HG03558 (cell line): ENCODE measurements around the gene PPP2R3B.
"Not testable (repeated sequence)": the region's sequence is repeated elsewhere in the genome, so short reads cannot be mapped to it uniquely, and the experiment has no call there.

Experiments used
- ATAC-seq: cut with Tn5 transposase; IDR thresholded peaks from one replicate; pipeline ENCODE4 v1.9.1; 2021; ENCODE audit warnings: moderate number of reproducible peaks; ENCODE audit not compliant: unreplicated experiment; ENCODE audit errors: extremely low read depth

Gene PPP2R3B

GRCh38 chrX:410296-410695 is 23.6 kb upstream of the PPP2R3B start:
- ATAC-seq: no peak

GRCh38 chrX:405149-405548 is 18.4 kb upstream of the PPP2R3B start:
- no peak for ATAC-seq

GRCh38 chrX:404656-405055 is 17.9 kb upstream of the PPP2R3B start:
- ATAC-seq: no peak

GRCh38 chrX:402857-403256 is 16.1 kb upstream of the PPP2R3B start:
- no peak for ATAC-seq

GRCh38 chrX:400258-400657 is 13.6 kb upstream of the PPP2R3B start:
- ATAC-seq: no peak

- no peak for ATAC-seq
Observed at GRCh38 chrX:397575-397974, 10.9 kb upstream of the PPP2R3B start.

- ATAC-seq: no peak
Observed at GRCh38 chrX:394830-395229, 8.1 kb upstream of the PPP2R3B start.

- no peak for ATAC-seq
Observed at GRCh38 chrX:392575-392846, 5.8 kb upstream of the PPP2R3B start.

- no peak for ATAC-seq
Observed at GRCh38 chrX:391717-392574, 5.2 kb upstream of the PPP2R3B start.

- no peak for ATAC-seq
Observed at GRCh38 chrX:390459-390858, 3.8 kb upstream of the PPP2R3B start.

GRCh38 chrX:389021-389441 is 2.3 kb upstream of the PPP2R3B start:
- no peak for ATAC-seq

GRCh38 chrX:387729-388128 is 1.0 kb upstream of the PPP2R3B start:
- no peak for ATAC-seq

GRCh38 chrX:386239-386767 is 404 bp downstream of the PPP2R3B start:
- ATAC-seq: peak; percentile 21

GRCh38 chrX:385736-386135 is 971 bp downstream of the PPP2R3B start:
- not testable (repeated sequence) for ATAC-seq

- no peak for ATAC-seq
Observed at GRCh38 chrX:384861-385260, 1.8 kb downstream of the PPP2R3B start.

GRCh38 chrX:378443-378842 is 8.3 kb downstream of the PPP2R3B start:
- no peak for ATAC-seq

GRCh38 chrX:376206-376605 is 10.5 kb downstream of the PPP2R3B start:
- ATAC-seq: not testable (repeated sequence)

GRCh38 chrX:375181-376036 is 11.3 kb downstream of the PPP2R3B start:
- ATAC-seq: no peak

- ATAC-seq: no peak
Observed at GRCh38 chrX:374596-374995, 12.1 kb downstream of the PPP2R3B start.

- no peak for ATAC-seq
Observed at GRCh38 chrX:373641-374471, 12.9 kb downstream of the PPP2R3B start.
